B cell (primary cell): ENCODE measurements around the gene TTC9C.

Experiments used
- EZH2 ChIP-seq: IDR thresholded peaks from 2 replicates; pipeline ENCODE4 v1.6.1; 2012; ENCODE audit warnings: borderline replicate concordance, low read depth, mild to moderate bottlenecking, moderate library complexity, low read length; ENCODE audit not compliant: insufficient read depth, poor library complexity, severe bottlenecking
- TF ChIP-seq, protein P1 (sequence below): fragments of 200-600 bp; IDR thresholded peaks from one replicate; pipeline ENCODE4 v1.8.0; 2022; ENCODE audit warnings: antibody characterized with exemption, mild to moderate bottlenecking

GRCh38 chr11:62782753-62783152 is 54.5 kb downstream of the TTC9C start:
- TF ChIP-seq, protein P1, sequence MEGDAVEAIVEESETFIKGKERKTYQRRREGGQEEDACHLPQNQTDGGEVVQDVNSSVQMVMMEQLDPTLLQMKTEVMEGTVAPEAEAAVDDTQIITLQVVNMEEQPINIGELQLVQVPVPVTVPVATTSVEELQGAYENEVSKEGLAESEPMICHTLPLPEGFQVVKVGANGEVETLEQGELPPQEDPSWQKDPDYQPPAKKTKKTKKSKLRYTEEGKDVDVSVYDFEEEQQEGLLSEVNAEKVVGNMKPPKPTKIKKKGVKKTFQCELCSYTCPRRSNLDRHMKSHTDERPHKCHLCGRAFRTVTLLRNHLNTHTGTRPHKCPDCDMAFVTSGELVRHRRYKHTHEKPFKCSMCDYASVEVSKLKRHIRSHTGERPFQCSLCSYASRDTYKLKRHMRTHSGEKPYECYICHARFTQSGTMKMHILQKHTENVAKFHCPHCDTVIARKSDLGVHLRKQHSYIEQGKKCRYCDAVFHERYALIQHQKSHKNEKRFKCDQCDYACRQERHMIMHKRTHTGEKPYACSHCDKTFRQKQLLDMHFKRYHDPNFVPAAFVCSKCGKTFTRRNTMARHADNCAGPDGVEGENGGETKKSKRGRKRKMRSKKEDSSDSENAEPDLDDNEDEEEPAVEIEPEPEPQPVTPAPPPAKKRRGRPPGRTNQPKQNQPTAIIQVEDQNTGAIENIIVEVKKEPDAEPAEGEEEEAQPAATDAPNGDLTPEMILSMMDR, result no peak
- TF ChIP-seq EZH2, result no peak
